Lower leg skin (tissue), 3 donors: ENCODE measurements around the gene LIMD2.

ENCODE experiments used
- CTCF ChIP-seq, 3 donors: fragments of 450-650 bp; IDR thresholded peaks; one replicate each; pipeline ENCODE4 v1.5.1; 2016; ENCODE audit warnings: antibody characterized with exemption in 3 of 3, mild to moderate bottlenecking in 3 of 3, moderate library complexity in 2 of 3
- POLR2A ChIP-seq, 2 donors: fragments of 450-650 bp; IDR thresholded peaks; one replicate each; pipeline ENCODE4 v1.6.1; 2016 to 2017; ENCODE audit warnings: antibody characterized with exemption in 2 of 2, mild to moderate bottlenecking in 1 of 2, moderate library complexity in 1 of 2

GRCh38 chr17:63694229-63694949 lies 5.5 kb downstream of the LIMD2 start:
- TF ChIP-seq CTCF (IDR thresholded peaks at IDR 0.05), result no peak
- no peak for TF ChIP-seq POLR2A (IDR thresholded peaks at IDR 0.05)
